LHCN-M2 (cell line): ENCODE data around the gene C18orf54. TPM values are rescaled to one million over a fixed set of nuclear protein-coding genes. Genes with fewer than 3 reads are reported as not detected.
"Not testable (repeated sequence)": the region's sequence is repeated elsewhere in the genome, so short reads cannot be mapped to it uniquely, and the experiment has no call there.

ENCODE experiments used
- DNase-seq: peaks from one replicate; pipeline ENCODE4 v3.0.0-alpha.2; 2012; ENCODE audit warnings: low read depth
- polyA plus RNA-seq: library from polyadenylated mRNA; unstranded; fragments of >200 nt; gene quantifications from one replicate; pipeline ENCODE4 v1.2.1, GENCODE V29; 2012; ENCODE audit warnings: missing spikeins
- total RNA-seq: library from RNA; depleted of rRNA; stranded (reverse); fragments of >200 nt; gene quantifications from 2 replicates; pipeline ENCODE4 v1.2.3, GENCODE V29; 2014; rRNA removed

C18orf54 gene
- total RNA-seq: 7.6 and 11.1 TPM in 2 replicates
- 2.5 TPM for polyA plus RNA-seq

DNA sequence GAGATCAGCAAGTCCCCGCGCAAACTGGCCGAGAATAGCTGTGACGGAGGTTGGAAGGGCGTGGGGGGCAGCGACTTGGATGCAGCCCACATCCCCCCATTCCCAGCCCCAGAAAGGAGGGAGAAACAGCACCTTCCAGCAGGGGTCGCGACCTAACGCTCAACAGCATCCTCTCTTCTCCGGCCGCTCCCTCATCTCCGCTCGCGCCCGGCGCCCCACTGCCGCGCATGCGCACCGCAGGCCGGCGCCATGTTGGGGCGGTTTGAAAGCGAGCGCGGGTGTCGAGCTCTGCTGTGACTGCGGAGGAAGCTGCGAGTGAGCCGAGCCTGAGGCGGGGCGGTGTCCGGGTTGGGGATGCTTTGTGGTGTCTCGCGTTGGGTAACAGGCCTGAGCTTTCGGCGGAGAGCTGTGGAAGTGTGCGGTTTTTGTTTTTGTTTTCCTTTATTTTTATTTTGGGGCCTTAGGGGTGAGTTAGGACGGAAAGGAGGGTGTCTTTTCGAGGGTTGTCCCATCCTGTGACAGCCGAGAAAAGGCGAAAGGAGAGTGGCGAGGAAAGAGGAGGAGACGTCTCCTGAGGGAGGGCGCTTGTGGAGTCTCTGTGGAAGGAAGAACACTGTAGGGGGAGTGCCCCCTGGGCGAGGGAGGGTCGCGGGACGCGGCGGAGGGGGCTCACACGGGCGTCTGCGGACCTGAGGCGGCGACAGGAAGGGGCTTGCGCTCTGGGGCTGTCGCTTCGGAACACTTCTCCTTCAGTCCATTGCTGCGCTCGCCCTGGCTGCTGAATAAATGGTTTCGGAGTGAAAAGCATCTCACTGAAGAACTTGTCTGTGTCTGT is at the start of gene C18orf54, which contains the start of gene STARD6:
TSS of gene C18orf54 (plus strand) at position 247 of the 835 bp plus-strand sequence. CDS start 2,667 bp downstream, outside the sequence.
TSS of gene STARD6 (minus strand) at position 199 of the 835 bp plus-strand sequence. CDS start 3,285 bp downstream, outside the sequence.
- peak; percentile 92 for DNase-seq

DNA sequence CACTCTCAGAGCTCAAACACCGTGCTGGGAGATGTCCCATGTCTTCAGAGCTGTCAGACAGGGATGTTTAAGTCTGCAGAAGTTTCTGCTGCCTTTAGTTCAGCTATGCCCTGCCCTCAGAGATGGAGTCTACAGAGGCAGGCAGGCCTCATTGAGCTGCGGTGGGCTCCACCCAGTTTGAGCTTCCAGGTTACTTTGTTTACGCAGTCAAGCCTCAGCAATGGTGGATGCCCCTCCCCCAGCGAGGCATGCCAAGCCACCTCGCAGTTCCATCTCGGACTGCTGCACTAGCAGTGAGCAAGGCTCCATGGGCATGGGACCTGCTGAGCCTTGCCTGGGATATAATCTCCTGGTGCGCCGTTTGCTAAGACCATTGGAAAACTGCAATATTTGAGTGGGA is 48.1 kb upstream of the C18orf54 start:
- DNase-seq: not testable (repeated sequence)

DNA sequence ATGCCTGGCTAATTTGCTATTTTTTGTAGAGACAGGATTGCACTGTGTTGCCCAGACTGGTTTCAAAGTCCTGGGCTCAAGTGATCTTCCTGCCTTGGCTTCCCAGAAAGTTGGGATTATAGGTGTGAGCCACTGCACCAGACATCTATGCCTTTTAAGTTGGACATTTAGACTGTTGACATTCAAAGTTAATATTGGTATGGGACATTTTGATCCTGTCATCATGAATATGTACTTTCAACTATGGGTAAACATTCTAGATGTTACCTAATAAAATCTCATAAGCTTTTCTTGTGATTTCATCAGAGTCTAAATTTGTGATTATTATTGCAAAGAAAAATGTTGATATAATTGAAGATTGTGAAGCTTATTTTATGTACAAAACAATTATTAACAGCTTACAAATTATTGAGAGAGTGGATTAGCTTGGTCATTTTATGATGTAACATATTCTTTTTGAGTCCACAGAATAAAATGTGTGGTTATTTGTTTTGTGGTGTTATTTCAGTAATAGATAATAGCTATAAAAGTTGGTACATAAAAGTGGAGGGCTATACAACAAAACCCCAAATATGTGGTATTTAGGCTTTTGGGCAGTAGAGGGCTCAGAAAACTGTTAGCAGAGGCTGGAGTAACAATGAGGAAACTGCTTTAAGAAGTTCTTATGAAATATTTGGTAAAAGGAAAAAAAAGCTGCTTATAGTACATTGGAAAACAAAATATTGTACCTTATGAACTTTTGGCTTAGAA is 41.5 kb upstream of the C18orf54 start:
- DNase-seq: peak; percentile 14

DNA sequence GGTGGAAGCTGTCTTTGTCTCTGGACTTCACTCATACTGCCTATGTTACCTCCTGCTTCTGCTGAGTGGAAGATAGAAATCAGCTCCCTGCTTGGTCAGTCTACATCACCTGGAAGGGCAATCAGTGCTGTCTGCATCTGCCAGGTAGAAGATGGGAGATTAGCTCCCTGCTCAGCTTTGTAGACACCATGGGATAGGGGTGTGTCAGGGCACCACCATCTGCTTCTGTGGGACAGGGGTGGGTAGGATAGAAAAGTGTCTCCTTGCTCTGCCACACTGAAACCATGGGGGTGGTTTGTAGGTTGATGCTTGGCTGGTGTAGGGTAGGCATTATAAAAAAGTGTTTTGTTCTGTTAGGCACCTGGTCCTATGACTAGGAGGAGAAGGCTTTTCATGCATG is 34.1 kb upstream of the C18orf54 start:
- DNase-seq: no peak

DNA sequence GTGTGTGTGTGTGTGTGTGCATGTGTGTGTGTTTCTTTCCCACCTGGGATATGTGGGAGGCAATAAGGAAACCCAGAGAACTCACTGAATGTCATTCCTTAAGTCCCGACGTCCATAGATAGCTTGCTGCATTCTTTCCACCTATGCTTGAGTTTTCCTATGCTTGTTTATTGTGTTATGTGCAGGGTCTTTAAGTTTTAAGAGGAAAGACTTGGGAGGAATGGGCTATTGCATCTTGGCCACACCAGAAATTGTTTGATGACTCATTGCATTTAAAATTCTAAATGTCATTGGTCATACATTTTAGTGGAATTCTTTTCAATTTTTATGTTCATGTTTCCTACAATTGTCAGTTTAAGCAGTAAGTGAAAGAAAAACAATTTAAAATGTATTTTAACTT is 33.7 kb upstream of the C18orf54 start:
- DNase-seq: no peak

DNA sequence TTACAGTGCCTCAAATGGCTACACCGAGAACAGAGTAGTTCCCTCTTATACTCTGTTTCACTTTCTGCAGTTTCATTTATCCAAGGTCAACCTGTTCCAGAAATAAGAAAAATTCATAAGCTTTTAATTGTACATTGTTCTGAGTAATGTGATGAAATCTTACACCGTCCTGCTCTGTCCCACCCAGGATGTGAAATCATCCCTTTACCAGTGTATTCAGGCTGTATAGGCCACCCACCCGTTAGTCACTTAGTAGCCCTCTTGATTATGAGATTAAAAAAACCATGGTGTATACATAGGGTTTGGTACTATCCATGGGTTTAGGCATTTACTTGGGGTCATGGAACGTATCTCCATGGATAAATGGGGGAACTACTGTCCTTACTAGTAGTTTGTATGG is 29.9 kb upstream of the C18orf54 start:
- no peak for DNase-seq

DNA sequence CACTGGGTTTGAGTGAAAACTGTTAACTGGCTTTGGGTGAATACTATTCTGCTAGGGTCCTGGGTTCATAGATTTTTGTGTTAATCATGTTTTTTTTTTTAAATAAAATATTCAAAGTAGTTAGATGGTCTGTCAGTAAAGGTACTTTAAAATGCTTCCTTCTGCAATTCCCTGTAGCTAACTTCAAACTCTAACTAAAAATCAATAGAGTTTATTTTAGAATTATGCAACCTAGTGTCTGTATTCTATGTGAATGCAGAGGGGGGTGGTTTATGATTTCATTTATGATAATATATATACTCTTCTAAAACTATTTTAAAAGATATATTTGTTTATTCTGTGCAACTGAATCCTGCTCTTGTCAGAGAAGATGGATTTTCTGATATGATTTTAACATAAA is 27.9 kb upstream of the C18orf54 start:
- no peak for DNase-seq

DNA sequence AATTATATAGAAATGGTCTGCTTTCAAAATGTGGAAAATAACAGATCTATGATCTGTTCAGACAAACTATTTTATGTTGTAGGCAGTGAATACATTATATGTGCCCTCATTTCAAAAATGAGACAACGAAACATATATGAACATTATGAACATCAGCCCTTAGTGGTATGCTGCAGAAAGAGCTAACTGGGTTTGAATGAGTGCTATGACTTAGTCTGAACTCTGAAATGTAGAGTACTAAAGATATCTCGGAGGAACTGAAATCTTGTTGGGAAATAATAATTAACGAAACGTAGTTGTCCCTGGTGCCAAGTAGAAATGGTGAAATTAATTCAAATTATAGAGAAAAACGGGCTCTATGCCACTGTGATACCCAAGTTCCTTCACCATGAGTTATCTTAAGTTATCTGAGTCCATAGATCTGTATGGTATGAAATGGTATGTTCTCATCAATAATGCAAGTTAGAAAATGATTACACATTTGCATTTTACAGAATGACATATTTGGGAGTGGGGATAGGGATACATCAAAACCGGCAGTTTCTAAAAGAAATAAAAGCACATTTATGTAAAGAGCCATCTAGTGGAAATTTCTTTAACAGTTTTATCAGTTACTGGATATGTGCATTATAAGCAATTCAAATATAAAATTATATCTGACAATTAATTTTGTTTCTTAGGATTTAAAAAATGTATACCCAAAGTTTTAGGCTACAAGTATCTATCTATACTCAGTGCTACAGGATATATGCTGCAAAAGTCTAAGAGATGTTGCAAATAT is 26.7 kb upstream of the C18orf54 start:
- DNase-seq: no peak

DNA sequence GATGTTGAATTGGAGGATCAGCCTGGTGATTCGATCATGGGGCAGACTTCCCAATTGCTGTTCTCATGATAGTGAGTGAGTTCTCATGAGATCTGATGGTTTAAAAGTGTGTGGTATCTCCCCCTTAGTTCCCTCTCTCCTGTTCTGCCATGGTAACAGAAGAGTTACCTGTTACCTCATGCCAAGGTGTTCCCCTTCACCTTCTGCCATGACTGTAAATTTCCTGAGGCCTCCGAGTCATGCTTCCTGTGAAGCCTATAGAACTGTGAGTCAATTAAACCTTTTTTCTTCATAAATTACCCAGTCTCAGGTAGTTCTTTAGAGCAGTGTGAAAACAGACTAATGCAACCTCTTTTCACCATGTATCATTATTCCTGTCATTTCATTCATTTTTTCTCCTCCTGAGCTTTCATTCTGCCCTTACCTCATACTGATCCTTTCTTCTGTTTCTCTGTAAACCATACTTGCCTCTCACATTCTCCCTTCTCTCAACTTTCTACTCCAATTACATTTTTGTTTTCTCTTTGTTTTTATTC is 22.0 kb upstream of the C18orf54 start:
- no peak for DNase-seq

DNA sequence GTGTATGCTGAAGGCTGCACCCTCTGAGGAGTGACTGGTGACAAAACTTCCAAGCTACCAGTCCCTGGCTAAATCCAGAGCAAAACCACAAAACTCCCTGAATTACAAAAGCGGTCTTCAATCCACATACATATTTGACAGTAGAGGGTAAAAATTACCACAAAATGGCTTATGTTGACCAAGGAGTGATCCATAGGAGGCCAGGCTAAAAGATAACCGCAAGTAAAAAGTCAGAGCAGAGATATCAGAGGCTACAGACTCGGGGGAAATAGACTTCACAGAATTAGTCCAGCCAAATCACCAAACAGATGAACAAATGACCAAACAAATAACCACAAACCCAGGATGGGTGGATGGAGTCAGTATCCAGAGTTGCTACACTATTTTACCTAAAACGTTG is 19.5 kb upstream of the C18orf54 start:
- DNase-seq: peak; percentile 24

DNA sequence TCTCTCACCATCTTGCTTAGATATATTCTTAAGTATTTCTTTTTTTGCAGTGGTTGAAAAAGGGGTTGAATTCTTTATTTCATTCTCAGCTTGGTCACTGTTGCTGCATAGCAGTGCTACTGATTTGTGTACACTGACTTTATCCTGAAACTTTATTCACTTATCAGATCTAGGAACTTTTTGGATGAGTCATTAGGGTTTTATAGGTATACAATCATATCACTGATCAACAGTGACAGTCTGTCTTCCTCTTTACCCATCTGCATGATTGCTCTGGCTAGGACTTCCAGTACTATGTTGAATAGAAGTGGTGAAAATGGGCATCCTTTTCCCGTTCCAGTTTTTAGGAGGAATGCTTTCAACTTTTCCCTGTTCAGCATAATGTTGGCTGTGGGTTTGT is 6.5 kb upstream of the C18orf54 start:
- no peak for DNase-seq

DNA sequence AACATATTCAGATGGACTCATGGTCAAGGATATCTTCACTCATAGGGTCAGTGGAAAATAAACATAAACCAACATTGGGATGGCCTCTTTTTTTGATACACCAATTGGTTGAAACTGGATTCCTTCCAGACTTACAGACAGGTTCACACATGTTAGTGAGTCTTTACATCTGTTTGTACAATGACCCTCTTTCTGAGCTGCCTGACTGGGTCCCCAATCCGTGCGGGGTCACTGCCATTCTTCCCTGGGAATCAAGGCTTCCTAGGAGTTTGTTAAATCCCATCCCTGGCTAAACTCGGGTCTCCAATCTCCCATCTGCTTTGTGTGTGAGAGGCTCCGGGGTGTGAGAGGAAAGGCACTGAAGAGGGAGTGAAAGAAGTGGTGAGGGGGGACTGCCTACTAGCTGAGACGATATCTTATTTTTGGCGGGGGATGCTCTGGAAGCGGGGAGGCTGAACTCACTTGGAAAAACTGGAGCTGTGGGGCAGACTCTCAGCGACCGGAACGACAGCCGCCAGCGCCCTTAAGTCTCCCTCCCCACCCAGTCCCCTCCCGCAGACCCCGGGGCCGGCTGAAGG is 535 bp upstream of the C18orf54 start:
- peak; percentile 8 for DNase-seq

DNA sequence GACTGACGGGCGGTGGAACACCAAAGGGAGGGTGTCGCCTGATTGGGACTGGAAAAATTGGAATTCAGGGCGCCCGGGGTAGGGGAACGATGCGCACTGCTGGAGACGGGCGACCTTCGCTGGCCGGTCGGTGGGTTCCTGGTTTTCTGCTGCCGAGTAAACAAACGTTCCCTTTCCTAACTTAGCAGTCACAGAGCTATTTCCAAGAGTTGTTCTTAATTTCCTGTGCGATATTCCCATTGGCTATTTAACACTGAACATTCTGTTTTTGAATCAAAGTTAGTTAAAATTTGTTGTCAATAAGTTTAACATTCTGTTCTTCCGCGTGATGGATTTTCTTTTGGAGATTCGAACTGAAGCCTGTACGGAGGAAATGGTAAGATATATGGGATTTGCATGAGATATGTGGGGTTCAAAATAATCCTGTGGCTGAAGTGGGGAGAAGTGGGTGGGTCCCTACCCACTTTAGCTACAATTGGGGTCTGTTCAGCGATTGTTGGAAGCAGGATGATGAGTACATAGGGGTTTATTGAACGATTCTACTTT is 862 bp downstream of the C18orf54 start:
- DNase-seq: peak; percentile 29

DNA sequence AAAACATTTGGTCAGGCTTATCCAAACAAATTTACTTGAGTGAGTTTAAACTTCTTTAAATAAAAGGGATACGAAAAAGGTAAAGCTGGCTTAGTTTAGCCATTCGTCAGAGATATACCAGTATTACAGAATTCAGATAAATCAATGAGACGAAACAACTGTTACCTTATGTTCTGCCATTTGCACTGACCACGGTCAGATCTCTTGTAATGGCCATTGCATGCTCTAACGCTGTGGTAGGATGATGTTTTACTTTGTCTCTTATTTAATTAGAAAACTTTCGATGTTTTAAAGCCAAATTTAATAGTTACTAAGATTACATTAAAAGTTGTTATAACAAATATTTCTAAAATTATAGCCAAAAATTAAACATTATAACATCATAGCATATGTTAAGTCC is 1.5 kb downstream of the C18orf54 start:
- no peak for DNase-seq

DNA sequence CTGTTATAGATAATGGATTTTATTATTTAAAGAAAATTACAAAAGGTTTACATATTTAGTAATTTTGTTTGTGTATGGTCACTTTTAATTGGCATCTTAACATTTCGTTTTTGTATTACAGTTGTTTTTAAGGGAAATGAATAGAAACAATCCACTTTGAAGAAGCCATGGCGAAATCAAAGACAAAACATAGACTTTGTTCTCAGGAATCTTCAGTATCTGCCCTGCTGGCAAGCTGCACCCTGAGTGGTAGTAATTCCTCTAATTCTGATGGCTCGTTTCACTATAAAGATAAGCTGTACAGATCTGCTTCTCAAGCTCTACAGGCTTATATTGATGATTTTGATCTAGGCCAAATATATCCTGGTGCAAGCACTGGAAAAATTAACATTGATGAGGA is 2.7 kb downstream of the C18orf54 start:
- no peak for DNase-seq

DNA sequence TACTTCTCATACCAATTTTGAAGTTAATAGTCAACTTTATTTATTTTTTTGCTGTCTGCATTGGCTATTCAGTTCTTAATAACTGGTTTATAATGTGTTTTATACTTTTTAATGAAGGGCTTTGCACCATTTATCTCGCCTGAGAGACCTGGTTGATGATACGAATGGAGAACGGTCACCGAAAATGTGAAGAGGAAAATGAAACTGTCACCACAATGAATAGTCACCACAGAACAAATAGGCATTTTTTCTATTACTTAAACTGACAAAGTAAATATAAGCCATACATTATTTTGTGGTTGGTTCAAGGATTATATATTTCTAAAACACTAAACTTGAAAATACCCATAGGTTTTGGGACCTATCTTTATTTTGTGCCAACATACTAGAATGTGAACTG is 20.4 kb downstream of the C18orf54 start:
- DNase-seq: no peak

DNA sequence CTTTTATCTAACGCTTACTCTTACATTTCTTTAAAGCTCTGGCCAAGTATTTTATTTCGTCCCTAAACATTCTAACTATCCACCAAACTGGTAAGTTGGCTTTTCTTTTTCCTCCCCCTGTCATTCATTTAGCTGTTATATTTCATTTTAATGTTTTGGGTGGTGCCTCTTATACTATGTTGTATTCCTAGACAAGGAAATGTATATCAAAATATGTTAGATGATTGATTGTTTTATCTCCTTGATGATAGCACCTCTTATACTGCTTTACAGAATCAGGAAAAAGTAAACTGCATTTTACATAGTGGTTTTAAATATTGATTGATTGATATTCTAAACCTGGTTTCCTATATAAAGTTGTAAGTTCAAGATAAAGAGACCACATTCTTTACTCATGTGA is 23.9 kb downstream of the C18orf54 start:
- no peak for DNase-seq

DNA sequence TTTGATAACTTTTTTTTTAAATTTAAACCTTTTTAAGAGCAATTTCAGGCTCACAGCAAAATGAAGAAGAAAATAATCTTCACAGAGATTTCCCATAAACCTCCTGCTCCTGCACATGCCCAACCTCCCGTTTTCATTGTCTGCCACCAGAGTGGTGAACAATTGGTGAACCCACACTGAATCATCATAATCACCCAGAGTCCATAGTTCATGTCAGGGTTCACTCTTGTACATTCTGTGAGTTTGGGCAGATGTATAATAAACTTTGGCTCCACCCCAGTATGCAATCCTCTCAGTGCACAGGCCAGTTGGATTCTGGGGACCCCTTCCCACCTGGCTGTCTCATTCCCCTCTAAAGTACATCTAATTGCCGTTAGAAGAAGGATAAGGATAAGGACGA is 24.4 kb downstream of the C18orf54 start:
- no peak for DNase-seq

DNA sequence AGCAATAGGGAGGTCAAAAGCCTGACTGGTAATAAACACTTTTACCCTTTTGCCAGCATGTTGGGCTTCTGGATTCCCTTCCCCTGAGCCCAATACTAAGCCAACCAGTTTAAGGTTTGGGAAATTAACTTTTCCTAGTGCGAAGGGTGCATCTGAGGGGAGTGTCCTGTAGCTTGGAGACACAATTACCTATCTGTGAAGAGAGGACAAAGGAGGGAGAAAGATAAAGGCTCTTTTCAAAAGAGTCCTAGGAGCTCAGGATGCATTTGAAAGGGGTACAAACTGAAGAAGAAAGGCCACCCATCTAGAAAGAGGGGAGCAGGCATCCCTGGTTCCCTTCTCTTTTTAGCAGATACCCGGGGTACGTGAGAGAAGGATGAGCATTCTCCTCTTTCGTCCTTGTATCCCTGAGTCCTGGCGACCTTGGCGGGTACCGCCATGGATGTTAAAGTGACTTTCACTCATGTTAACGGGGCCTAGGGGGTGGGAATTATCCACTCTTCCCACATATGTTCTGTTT is 25.1 kb downstream of the C18orf54 start:
- no peak for DNase-seq

DNA sequence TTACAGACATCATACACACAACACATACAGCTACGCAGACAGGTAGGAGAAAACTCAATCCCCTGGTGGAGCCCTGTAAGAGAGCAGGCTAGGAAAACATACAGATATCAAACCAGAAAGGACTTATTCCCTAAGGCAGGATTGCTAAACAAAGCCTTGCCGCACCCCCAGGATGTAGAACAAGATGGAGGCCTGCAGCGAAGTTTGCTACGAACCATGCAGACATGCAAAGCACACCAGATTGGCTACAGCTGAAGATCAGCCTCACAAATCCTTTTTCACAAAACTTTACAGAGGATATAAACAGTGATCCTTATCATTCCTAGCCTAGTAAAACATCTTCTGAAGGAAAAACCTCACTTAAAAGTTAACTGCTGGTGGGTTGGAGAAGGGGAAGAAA is 28.3 kb downstream of the C18orf54 start:
- DNase-seq: no peak
